ENCODE results near the gene TRIM71. TPM values are rescaled to one million over a fixed set of nuclear protein-coding genes. Genes with fewer than 3 reads are reported as not detected.

Gene TRIM71
- polyA plus RNA-seq, 1 donor from 2014 or later: 4.0 TPM

GRCh38 chr3:32814361-32814760, 3.4 kb upstream of the TRIM71 start:
- no peak overlapping the region for H2AFZ ChIP-seq (ENCODE audit: low read depth, low read length)
- H3F3A ChIP-seq (ENCODE audit: insufficient read depth, low read length, poor library complexity, severe bottlenecking): no peaks in the 10 kb centered on the region
- TF ChIP-seq CTCF (IDR thresholded peaks at IDR 0.05; ENCODE audit: poor library complexity, severe bottlenecking) (no peak), POLR2AphosphoS5 (IDR thresholded peaks at IDR 0.05) (no peak), EZH2 (IDR thresholded peaks at IDR 0.05; ENCODE audit: borderline replicate concordance, insufficient read depth, low read length, poor library complexity, severe bottlenecking) (no peak), RAD21 (conservative IDR thresholded peaks at IDR 0.05) (no peak), MXI1 (conservative IDR thresholded peaks at IDR 0.05; ENCODE audit: poor library complexity, severe bottlenecking) (no peak), TAF1 (IDR thresholded peaks at IDR 0.05; ENCODE audit: low read depth) (no peak), EP300 (conservative IDR thresholded peaks at IDR 0.05; ENCODE audit: poor library complexity, severe bottlenecking) (no peak), REST (IDR thresholded peaks at IDR 0.05; ENCODE audit: borderline replicate concordance) (no peak), SMC3 (conservative IDR thresholded peaks at IDR 0.05; ENCODE audit: poor library complexity) (no peak)
- no peaks in the 10 kb centered on the region for H3K9me2 ChIP-seq (ENCODE audit: insufficient read depth, low read length)
- no peak overlapping the region for H3K9ac ChIP-seq (ENCODE audit: low read length)
- H3K27ac ChIP-seq (ENCODE audit: low read length): no peak overlapping the region
- peaks cover 24% of the 10 kb centered on the region for H3K27me3 ChIP-seq (ENCODE audit: insufficient read depth, low read depth, low read length)
- H3K9me3 ChIP-seq (ENCODE audit: low read length): no peaks in the 10 kb centered on the region
- no peaks in the 10 kb centered on the region for H3K36me3 ChIP-seq (ENCODE audit: insufficient read depth, low read length)
- peaks cover 15% of the 10 kb centered on the region for H3K79me2 ChIP-seq (replicated peaks; ENCODE audit: insufficient read depth, low read length)
- no peak overlapping the region for H3K4me2 ChIP-seq (ENCODE audit: low read length)
- H4K20me1 ChIP-seq (ENCODE audit: insufficient read depth): peaks cover 9% of the 10 kb centered on the region
- H3K4me3 ChIP-seq (ENCODE audit: low read length): no peak overlapping the region

GRCh38 chr3:32815841-32816438, 1.9 kb upstream of the TRIM71 start:
- Histone ChIP-seq H3K79me2 (replicated peaks; ENCODE audit: insufficient read depth, low read length) (peaks cover 31% of the 10 kb centered on the region), H3K9ac (ENCODE audit: low read length) (peak overlapping the region; percentile 90), H3K9me2 (ENCODE audit: insufficient read depth, low read length) (no peaks in the 10 kb centered on the region), H3K27me3 (ENCODE audit: insufficient read depth, low read depth, low read length) (peaks cover 40% of the 10 kb centered on the region), H3K27ac (ENCODE audit: low read length) (peak overlapping the region; percentile 83), H3K36me3 (ENCODE audit: insufficient read depth, low read length) (no peaks in the 10 kb centered on the region), H2AFZ (ENCODE audit: low read depth, low read length) (peak overlapping the region; percentile 54), H4K20me1 (ENCODE audit: insufficient read depth) (peaks cover 20% of the 10 kb centered on the region), H3K9me3 (ENCODE audit: low read length) (no peaks in the 10 kb centered on the region), H3K4me2 (ENCODE audit: low read length) (peak overlapping the region; percentile 96), H3F3A (ENCODE audit: insufficient read depth, low read length, poor library complexity, severe bottlenecking) (no peaks in the 10 kb centered on the region), H3K4me3 (ENCODE audit: low read length) (peak overlapping the region; percentile 97)
- TF ChIP-seq REST (IDR thresholded peaks at IDR 0.05; ENCODE audit: borderline replicate concordance): peak; percentile 4
- no peak for TF ChIP-seq SMC3 (conservative IDR thresholded peaks at IDR 0.05; ENCODE audit: poor library complexity)
- TF ChIP-seq MXI1 (conservative IDR thresholded peaks at IDR 0.05; ENCODE audit: poor library complexity, severe bottlenecking): no peak
- TF ChIP-seq POLR2AphosphoS5 (IDR thresholded peaks at IDR 0.05): no peak
- TF ChIP-seq RAD21 (conservative IDR thresholded peaks at IDR 0.05): no peak
